CD4-positive, alpha-beta T cell (primary cell): ENCODE results near the gene KCNAB1. TPM values are rescaled to one million over a fixed set of nuclear protein-coding genes. Genes with fewer than 3 reads are reported as not detected.

Experiments used
- ATAC-seq: fragments of 200-7000 bp; cut with Tn5 transposase; one replicate; pipeline ENCODE4 v1.10.0; 2022; ENCODE audit warnings: mild to moderate bottlenecking; ENCODE audit not compliant: poor library complexity
- CTCF ChIA-PET: fragments of 350-600 bp; sonication (Branson Sonifier 250); formaldehyde crosslinking; loops from one replicate; lab custom pipeline; 2021; ENCODE audit warnings: antibody characterized with exemption, inconsistent platforms; lab: Charles Lee
- POLR2A ChIA-PET: fragments of 350-600 bp; sonication (Branson Sonifier 250); formaldehyde crosslinking; loops from one replicate; lab custom pipeline; 2021; ENCODE audit warnings: antibody characterized with exemption, inconsistent platforms; lab: Charles Lee
- DNase-seq, 14 experiments: peaks; one replicate each; pipeline ENCODE4 v3.0.0-alpha.2; 2013 to 2020; ENCODE audit warnings: mixed read lengths in 2 of 14
- H3K27ac ChIP-seq, 2 donors: one replicate each; pipeline versions ENCODE4 v1.5.1 to v1.7.0; 2013; ENCODE audit warnings: low read length in 2 of 2, low read depth in 1 of 2, mild to moderate bottlenecking in 1 of 2
- H3K27me3 ChIP-seq, 2 experiments: 1 replicate in 1 of 2; 2 replicates in 1 of 2; pipeline versions ENCODE4 v1.6.1 to v1.7.0; 2013; ENCODE audit warnings: low read length in 2 of 2, control low read depth in 1 of 2, mild to moderate bottlenecking in 1 of 2, moderate library complexity in 1 of 2; ENCODE audit not compliant: insufficient read depth in 2 of 2, control insufficient read depth in 1 of 2
- H3K36me3 ChIP-seq: one replicate; pipeline ENCODE4 v1.6.1; 2013; ENCODE audit warnings: low read length, control low read depth; ENCODE audit not compliant: insufficient read depth
- H3K4me1 ChIP-seq: one replicate; pipeline ENCODE4 v1.6.1; 2013; ENCODE audit warnings: low read length, control low read depth; ENCODE audit not compliant: insufficient read depth
- H3K4me3 ChIP-seq: one replicate; pipeline ENCODE4 v1.5.1; 2013; ENCODE audit warnings: mild to moderate bottlenecking, low read length, moderate library complexity
- H3K9me3 ChIP-seq, 2 experiments: 1 replicate in 1 of 2; 2 replicates in 1 of 2; pipeline versions ENCODE4 v1.6.1 to v1.7.0; 2013; ENCODE audit warnings: low read length in 2 of 2, mild to moderate bottlenecking in 2 of 2, control low read depth in 1 of 2, moderate library complexity in 1 of 2; ENCODE audit not compliant: control insufficient read depth in 1 of 2, insufficient read depth in 1 of 2
- H3K27ac Mint-ChIP-seq: one replicate; pipeline ENCODE4 v1.8.0; 2020; ENCODE audit warnings: mixed read lengths
- H3K27me3 Mint-ChIP-seq: one replicate; pipeline ENCODE4 v1.8.0; 2021; ENCODE audit warnings: mixed read lengths
- H3K36me3 Mint-ChIP-seq: one replicate; pipeline ENCODE4 v1.8.0; 2021; ENCODE audit warnings: low read depth, mixed read lengths
- H3K4me1 Mint-ChIP-seq: one replicate; pipeline ENCODE4 v1.8.0; 2021; ENCODE audit warnings: low read depth, mixed read lengths
- H3K4me3 Mint-ChIP-seq: one replicate; pipeline ENCODE4 v1.8.0; 2020; ENCODE audit warnings: mild to moderate bottlenecking, mixed read lengths
- H3K9me3 Mint-ChIP-seq: one replicate; pipeline ENCODE4 v1.8.0; 2020; ENCODE audit warnings: mixed read lengths
- intact Hi-C, 2 experiments: fragments of 100-400 bp; cut with DNase I in 1 of 2; cut with micrococcal nuclease in 1 of 2; formaldehyde crosslinking; loops; one replicate each; pipeline versions ENCODE4 v1.15.1 to v1.9.0; 2023 to 2025; cut with DNase I, micrococcal nuclease
- total RNA-seq, 174 experiments: library from RNA in 2 of 174; stranded (reverse) in 2 of 174; gene quantifications; one replicate each; pipeline ENCODE4 v1.2.3 and lab custom pipeline; 2021 to 2026
- TF ChIP-seq, protein P1 (sequence below): fragments of 200-600 bp; IDR thresholded peaks from one replicate; pipeline ENCODE4 v1.8.0; 2022; ENCODE audit warnings: antibody characterized with exemption, mild to moderate bottlenecking

KCNAB1 gene
- total RNA-seq, 2 experiments from 2014 or later: 0.14 TPM; not detected in 1

DNA sequence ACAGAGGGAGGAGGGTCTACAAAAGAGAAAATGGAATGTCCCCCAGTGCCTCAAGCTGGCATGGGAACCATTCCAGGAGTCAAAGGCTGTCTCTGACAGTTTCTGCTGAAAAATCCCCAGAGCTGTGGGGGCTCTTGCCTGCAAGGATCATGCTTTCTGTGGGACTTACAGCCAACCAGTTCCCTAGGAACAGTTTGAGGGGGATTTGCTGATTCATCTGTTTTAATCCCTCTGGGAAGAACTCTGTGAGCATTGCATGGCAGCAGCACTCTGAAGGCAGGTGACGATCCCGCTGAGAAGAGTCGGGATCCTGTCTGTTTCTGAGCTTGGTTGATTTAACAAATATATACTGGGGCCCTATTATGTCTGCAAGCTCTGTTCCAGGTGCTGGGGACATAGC is 258.5 kb downstream of the KCNAB1 start:
- ATAC-seq (no peak), DNase-seq (no peak)
- TF ChIP-seq, protein P1, sequence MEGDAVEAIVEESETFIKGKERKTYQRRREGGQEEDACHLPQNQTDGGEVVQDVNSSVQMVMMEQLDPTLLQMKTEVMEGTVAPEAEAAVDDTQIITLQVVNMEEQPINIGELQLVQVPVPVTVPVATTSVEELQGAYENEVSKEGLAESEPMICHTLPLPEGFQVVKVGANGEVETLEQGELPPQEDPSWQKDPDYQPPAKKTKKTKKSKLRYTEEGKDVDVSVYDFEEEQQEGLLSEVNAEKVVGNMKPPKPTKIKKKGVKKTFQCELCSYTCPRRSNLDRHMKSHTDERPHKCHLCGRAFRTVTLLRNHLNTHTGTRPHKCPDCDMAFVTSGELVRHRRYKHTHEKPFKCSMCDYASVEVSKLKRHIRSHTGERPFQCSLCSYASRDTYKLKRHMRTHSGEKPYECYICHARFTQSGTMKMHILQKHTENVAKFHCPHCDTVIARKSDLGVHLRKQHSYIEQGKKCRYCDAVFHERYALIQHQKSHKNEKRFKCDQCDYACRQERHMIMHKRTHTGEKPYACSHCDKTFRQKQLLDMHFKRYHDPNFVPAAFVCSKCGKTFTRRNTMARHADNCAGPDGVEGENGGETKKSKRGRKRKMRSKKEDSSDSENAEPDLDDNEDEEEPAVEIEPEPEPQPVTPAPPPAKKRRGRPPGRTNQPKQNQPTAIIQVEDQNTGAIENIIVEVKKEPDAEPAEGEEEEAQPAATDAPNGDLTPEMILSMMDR: no peak
- ChIA-PET CTCF (no interaction called here), POLR2A (no interaction called here)
- H3K36me3 ChIP-seq: no peaks in the 10 kb centered on the region
- H3K4me1 ChIP-seq: no peaks in the 10 kb centered on the region
- H3K36me3 Mint-ChIP-seq: no peaks in the 10 kb centered on the region
- H3K27ac Mint-ChIP-seq: no peak overlapping the region
- H3K27ac ChIP-seq: no peak overlapping the region
- no peaks in the 10 kb centered on the region for H3K4me1 Mint-ChIP-seq
- H3K4me3 Mint-ChIP-seq: no peak overlapping the region
- H3K27me3 Mint-ChIP-seq: no peaks in the 10 kb centered on the region
- no peaks in the 10 kb centered on the region for H3K9me3 Mint-ChIP-seq
- H3K27me3 ChIP-seq: peaks cover 0 to 2% of the 10 kb centered on the region in 2 experiments
- H3K4me3 ChIP-seq: no peak overlapping the region
- intact Hi-C loops: no loop called here
- H3K9me3 ChIP-seq: no peaks in the 10 kb centered on the region

DNA sequence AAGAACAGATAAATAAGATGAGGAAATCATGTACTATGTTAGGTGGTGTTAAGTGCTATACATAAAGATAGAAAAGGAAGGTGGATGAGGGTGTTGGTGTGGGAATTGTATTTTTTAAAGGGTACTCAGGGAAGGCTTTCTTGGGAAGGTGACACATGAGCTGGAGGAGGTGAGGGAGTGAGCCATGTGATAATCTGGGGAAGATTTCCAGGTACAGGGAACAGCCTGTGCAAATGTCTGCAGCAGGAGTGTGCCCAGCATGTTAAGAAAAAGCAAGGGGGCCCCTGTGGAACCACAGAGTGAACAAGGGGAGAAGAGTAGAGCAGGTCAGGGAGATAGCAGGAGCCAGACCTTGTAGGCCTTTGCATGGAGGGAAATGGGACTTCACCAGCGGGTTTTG is 258.9 kb downstream of the KCNAB1 start:
- H3K27ac Mint-ChIP-seq: no peak overlapping the region
- H3K4me1 ChIP-seq: no peaks in the 10 kb centered on the region
- H3K4me3 ChIP-seq: no peak overlapping the region
- H3K36me3 ChIP-seq: no peaks in the 10 kb centered on the region
- no peaks in the 10 kb centered on the region for H3K36me3 Mint-ChIP-seq
- no peak overlapping the region for H3K4me3 Mint-ChIP-seq
- POLR2A ChIA-PET: no interaction called here
- H3K27ac ChIP-seq: no peak overlapping the region
- DNase-seq: no peak
- no peaks in the 10 kb centered on the region for H3K9me3 Mint-ChIP-seq
- TF ChIP-seq, protein P1: no peak
- CTCF ChIA-PET: no interaction called here
- H3K27me3 ChIP-seq: peaks cover 0 to 2% of the 10 kb centered on the region in 2 experiments
- H3K4me1 Mint-ChIP-seq: no peaks in the 10 kb centered on the region
- no peaks in the 10 kb centered on the region for H3K9me3 ChIP-seq
- ATAC-seq: no peak
- no peaks in the 10 kb centered on the region for H3K27me3 Mint-ChIP-seq
- intact Hi-C loops: no loop called here

DNA sequence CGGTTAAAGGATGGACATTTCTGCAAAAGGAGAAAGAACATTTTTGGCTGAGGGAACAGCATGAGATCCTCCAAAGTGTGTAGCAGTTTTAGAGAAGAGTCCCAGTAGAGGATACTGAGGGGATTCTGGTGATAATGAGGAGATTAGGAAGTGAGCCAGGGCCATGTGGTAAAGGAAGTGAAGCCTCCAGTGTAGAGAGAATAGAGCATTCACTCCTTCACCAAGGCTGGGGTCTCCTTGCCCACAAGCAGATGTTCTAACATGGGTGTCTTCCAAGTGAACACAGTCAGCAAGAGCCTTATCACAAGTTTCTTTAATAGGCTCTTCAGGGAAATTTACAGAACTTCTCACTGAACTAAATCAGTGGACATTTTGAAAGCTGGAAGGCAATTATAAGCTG is 260.9 kb downstream of the KCNAB1 start:
- Histone ChIP-seq H3K4me3 (no peak overlapping the region), H3K27ac (no peak overlapping the region), H3K4me1 (no peaks in the 10 kb centered on the region), H3K9me3 (no peaks in the 10 kb centered on the region), H3K36me3 (no peaks in the 10 kb centered on the region), H3K27me3 (peaks cover 0 to 5% of the 10 kb centered on the region in 2 experiments)
- intact Hi-C loops: no loop called here
- DNase-seq (no peak), ATAC-seq (no peak)
- Mint-ChIP-seq H3K36me3 (no peaks in the 10 kb centered on the region), H3K9me3 (no peaks in the 10 kb centered on the region), H3K4me1 (no peaks in the 10 kb centered on the region), H3K27ac (no peak overlapping the region), H3K27me3 (no peaks in the 10 kb centered on the region), H3K4me3 (no peak overlapping the region)
- ChIA-PET POLR2A (no interaction called here), CTCF (no interaction called here)
- TF ChIP-seq, protein P1: no peak
